Upper lobe of left lung (tissue), 4 donors: Measurements from ENCODE around the gene CR1.

Source experiments
- POLR2A ChIP-seq, 4 donors: fragments of 450-650 bp; IDR thresholded peaks; one replicate each; pipeline ENCODE4 v1.5.1; 2016 to 2017; ENCODE audit warnings: antibody characterized with exemption in 4 of 4, mild to moderate bottlenecking in 2 of 4
- TF ChIP-seq, protein P1 (sequence below), 6 experiments: fragments of 450-650 bp in 4 of 6; fragments of 200-600 bp in 2 of 6; sonication (generic) in 2 of 6; IDR thresholded peaks; one replicate each; pipeline ENCODE4 v1.5.1; 2016 to 2019; ENCODE audit warnings: antibody characterized with exemption in 6 of 6

DNA sequence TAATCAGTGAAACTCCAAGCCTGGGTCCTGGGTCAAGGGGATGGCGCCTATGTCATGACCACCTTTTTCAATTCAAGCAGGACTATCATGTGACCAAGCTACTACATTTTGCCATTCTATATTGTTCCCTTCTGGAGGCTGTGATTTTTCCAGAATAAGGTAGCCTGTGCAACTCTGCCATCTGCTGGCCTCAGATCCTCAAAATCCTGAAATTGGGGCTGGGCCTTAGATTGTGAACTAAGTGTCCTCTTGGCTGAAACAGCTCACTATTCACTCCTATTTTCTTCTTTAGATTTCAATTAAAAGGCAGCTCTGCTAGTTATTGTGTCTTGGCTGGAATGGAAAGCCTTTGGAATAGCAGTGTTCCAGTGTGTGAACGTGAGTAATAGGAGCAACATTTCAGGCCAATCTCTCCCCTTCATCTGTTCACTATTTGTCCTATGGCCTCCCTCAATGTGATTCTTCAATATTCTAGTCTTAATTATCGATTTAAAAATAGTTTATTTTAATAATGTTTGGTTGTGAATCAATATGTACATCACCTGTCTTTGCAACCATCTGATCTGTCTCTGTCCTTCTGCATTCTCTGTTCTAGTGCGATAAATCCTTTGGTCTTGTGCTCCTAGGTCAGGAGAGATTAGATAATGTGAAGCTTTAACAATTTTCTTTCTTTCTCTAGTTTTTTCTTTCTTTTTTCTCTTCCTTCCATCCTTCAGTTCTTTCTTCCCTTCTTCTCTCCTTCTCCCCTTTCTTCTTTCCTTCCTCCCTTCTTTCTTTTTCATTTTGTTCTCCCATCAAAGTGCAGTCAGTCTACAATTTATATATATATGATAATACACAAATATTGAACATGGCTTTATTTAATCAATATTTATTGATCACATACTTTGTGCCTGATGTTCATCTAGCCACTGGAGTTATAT lies 69.8 kb downstream of the CR1 start:
- no peak for TF ChIP-seq POLR2A (IDR thresholded peaks at IDR 0.05)
- TF ChIP-seq, protein P1, sequence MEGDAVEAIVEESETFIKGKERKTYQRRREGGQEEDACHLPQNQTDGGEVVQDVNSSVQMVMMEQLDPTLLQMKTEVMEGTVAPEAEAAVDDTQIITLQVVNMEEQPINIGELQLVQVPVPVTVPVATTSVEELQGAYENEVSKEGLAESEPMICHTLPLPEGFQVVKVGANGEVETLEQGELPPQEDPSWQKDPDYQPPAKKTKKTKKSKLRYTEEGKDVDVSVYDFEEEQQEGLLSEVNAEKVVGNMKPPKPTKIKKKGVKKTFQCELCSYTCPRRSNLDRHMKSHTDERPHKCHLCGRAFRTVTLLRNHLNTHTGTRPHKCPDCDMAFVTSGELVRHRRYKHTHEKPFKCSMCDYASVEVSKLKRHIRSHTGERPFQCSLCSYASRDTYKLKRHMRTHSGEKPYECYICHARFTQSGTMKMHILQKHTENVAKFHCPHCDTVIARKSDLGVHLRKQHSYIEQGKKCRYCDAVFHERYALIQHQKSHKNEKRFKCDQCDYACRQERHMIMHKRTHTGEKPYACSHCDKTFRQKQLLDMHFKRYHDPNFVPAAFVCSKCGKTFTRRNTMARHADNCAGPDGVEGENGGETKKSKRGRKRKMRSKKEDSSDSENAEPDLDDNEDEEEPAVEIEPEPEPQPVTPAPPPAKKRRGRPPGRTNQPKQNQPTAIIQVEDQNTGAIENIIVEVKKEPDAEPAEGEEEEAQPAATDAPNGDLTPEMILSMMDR (IDR thresholded peaks at IDR 0.05) = no peak
